DMS79 (cell line): Measurements from ENCODE around the gene CIB2.

ENCODE experiments used
- DNase-seq: peaks from one replicate; lab custom pipeline; 2025; lab: John Stamatoyannopoulos, UW

CIB2 gene

DNA sequence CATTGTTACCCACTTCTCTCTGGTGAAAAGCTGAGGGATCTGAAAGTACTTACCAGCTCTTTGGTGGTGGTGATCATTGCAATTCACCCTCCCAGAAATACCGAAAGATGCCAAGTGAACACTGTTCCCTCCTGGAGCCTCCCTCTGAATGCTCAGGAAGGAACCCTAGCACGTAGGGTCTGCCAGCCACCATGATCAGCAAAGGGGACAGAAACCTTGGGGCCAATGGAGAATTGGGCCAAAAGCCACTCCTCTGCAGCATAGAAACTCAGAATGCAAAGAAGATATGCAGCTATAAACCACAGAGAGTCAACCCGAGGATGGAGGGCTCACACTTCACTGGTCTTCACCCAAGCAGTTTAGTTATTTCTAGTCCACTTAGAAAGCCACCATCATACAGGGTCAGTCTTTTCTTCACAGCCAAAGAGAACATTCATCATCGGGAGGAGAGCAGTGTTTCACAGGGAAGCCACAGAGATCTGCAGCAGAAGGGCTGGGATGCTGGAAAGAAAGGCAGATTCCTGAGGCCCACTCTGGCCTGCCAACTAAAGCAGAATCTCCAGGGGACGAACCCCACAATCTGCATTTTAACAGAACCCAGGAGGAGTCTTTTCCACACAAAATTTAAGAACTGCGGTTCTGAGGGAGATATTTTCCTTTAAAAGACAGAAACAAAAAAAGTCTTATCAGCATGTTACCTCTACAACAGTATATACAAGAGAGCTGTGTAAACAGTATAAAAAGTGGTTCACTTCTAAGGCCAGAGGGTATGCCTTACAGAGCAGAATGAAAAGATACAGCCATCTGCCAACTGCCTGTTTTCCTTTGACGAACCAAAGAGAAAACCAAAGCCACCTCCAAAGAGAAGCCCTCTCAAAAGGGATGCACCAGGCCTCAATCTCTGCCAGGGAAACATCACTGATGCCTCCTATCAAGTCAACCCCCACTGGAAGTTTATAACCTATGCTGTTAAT lies 65.0 kb downstream of the CIB2 start:
- DNase-seq, result no peak

DNA sequence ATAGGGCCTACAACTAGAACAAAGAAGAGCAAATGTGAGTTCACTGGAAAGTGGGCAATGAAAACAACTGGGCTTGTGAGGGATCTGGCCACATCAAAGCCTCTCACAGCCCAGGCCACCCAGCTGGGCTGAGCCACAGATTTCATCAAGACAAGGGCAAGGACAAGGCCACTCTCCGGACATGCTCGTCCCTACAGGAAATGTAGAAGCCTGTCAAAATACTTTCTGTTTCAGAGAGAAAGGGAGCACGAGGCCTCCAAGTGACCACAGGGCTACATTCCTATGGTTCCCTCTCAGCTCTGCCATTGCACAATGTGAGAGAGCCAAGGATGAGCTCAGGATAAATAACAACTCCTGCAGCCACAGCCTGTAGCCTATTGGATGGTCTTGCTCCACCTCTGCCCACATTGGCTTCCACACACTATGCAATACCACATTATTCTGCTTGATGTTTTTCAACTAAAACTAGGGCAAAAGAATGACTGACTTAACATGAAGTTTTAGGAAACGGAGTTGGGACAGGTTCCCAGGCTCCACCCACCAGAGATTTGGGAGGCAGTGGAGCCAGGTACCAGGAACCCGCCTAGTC lies 65.9 kb downstream of the CIB2 start:
- DNase-seq, result no peak

- no peak for DNase-seq
These were observed 66.7 kb downstream of the CIB2 start for GRCh38 chr15:78064544-78064943.

- DNase-seq, result no peak
These were observed 67.3 kb downstream of the CIB2 start for GRCh38 chr15:78063970-78064385.

DNA sequence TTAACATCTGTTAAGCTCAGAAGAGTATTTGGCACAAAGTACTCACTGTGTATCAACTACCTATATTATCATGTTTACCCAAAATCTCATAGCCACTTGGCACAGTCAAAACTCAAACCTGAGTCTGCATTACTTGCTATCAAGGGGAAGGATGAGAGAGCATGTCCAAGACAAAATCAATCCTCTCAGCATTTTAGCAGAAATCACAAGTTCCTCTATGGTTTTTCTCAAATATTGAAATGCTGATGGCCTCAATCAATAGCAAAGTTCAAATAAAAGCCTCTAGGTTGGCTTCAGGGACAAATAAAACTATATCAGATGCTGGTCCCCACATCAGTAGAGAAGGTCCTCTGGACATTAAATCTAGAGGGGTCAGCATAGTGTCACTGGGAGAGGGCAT lies 68.0 kb downstream of the CIB2 start:
- no peak for DNase-seq

DNA sequence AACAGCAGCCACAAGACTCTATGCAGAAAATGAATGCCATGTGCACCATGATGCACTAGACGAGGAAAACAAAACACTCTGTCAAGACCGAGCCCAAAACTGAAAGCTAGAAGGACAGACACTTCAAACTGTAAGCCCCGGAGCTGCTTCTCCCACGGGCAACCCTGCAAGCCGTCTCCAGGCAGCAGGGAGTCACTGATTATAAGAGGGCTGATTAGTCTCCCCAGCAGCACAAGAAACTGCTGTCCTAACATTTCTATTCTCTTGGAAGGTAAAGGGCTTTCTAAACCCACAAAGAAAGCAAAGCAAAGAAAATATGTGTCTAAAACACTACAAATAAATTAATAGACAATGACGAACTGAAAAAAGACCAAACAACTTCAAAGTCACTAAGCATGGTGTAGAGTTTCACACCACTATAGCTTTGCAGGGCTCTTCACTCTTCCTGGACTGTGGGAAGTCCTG lies 69.2 kb downstream of the CIB2 start:
- no peak for DNase-seq

GRCh38 chr15:78060232-78060631 lies 71.0 kb downstream of the CIB2 start:
- no peak for DNase-seq

GRCh38 chr15:78059110-78059839 lies 72.0 kb downstream of the CIB2 start:
- DNase-seq, result no peak

- no peak for DNase-seq
These were observed 72.8 kb downstream of the CIB2 start for GRCh38 chr15:78058401-78058935.

- no peak for DNase-seq
These were observed 73.4 kb downstream of the CIB2 start for GRCh38 chr15:78057803-78058202.

- no peak for DNase-seq
These were observed 74.5 kb downstream of the CIB2 start for GRCh38 chr15:78056714-78057269.

DNA sequence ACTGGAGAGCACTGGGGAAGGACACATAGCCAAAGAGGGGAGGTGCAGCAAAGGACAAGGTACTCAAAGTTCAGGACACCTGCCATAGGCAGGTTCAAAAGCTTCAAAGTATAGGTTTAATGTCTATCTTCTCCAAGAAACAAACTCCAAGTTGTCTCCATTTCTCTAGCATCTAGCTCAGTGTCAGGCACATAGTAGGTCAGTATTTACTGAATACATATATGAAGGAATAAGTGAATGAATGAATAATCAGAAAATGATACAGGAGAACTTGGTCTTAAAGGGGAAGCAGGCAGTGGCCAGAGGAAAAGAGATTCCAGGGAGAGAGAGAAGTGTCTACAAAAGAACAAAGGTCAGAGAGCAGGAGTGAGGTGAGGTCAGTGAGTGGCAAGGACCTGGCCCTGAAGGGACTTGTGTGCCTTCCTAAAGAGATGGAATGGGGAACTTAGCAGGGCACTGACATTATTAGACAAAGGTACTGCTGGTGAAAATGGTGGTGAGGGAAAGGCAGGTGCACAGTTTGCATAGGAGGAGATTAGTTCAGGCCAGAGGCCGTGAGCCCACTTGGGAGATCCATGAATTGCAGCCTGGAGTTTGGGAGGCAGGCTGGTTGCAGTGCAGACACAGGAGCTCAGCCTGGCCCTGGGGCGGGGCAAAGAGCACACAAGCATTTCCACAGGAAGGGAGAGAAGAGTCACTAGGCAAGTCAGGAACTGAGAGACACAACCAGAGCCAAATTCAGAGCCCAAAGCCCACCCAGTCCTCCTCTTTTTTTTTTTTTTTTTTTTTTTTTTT lies 75.1 kb downstream of the CIB2 start:
- no peak for DNase-seq

- DNase-seq, result no peak
These were observed 76.3 kb downstream of the CIB2 start for GRCh38 chr15:78054966-78055365.
